Activated T-cell treated with anti-CD3 and anti-CD28 coated beads, Interleukin-2, amount 50 U/mL, for 1 hour (primary cell): ENCODE measurements around the gene TBX1.
"Not testable (repeated sequence)": the region's sequence is repeated elsewhere in the genome, so short reads cannot be mapped to it uniquely, and the experiment has no call there.

Source experiments
- DNase-seq: peaks from one replicate; pipeline ENCODE4 v3.0.0-alpha.2; 2020

Gene TBX1

DNA sequence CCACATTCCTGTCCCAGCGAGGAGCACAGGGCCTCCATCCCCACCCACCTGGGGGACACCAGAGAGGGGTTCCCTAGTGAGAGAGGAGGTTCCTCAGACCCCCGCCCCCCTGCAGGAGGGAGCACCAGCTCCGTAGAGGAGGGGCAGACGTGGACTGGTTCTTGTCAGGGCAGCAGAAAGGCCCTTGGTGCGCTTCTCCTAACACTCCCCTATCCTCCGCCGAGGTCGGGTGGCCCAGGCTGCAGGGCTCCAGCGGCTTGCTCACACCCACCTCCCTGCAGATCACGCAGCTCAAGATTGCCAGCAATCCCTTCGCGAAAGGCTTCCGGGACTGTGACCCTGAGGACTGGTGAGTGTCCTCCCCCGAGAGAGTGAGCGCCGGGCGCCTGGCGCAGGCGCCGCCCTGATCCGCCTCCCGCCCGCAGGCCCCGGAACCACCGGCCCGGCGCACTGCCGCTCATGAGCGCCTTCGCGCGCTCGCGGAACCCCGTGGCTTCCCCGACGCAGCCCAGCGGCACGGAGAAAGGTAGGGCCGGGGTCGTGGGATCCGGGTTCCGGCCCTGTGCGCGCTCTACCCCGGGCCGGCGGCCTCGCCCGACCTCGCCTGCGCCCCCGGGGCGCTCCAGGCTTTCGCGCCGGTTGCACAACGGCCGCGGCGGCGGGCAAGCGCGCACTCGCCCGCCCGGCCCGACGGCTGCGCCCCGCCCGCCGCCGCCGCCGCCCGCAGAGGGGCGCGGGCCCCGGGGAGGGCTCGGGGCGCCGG is 5.1 kb downstream of the TBX1 start:
- DNase-seq: peak; percentile 44

DNA sequence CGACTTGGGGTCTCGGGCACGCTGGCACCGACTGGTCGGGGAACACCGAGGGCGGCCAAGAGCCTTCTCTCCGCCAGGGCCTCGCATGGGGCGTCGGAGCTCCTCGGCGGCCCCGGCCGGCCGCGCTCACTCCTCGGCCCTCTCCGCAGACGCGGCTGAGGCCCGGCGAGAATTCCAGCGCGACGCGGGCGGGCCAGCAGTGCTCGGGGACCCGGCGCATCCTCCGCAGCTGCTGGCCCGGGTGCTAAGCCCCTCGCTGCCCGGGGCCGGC is 5.6 kb downstream of the TBX1 start:
- DNase-seq: peak; percentile 33

DNA sequence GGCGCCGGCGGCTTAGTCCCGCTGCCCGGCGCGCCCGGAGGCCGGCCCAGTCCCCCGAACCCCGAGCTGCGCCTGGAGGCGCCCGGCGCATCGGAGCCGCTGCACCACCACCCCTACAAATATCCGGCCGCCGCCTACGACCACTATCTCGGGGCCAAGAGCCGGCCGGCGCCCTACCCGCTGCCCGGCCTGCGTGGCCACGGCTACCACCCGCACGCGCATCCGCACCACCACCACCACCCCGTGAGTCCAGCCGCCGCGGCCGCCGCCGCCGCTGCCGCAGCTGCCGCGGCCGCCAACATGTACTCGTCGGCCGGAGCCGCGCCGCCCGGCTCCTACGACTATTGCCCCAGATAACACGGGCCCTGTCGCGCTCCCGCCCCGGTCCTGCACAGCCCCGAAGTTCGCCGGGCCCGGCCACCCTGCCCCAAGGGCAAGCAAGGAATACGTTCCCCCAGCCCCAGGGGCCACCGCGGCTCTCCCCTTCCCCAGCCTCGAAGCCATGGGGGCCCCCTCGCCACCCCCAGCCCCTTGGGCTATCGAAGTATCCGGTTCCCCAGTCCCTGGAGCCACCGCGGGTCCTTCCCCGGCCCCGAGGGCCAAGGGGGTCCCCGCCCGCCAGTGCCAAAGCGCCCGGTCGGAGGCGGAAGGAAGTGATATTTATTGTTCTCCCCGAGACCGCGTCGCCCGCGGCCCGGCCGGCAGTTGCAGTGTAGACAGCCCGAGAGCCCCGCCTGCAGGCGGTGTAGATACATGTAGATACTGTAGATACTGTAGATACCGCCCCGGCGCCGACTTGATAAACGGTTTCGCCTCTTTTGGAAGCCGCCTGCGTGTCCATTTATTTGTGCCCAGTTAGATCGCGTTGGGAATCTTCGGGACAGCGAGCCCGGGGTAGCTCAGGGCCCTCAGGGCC is 6.2 kb downstream of the TBX1 start:
- DNase-seq: peak; percentile 59

DNA sequence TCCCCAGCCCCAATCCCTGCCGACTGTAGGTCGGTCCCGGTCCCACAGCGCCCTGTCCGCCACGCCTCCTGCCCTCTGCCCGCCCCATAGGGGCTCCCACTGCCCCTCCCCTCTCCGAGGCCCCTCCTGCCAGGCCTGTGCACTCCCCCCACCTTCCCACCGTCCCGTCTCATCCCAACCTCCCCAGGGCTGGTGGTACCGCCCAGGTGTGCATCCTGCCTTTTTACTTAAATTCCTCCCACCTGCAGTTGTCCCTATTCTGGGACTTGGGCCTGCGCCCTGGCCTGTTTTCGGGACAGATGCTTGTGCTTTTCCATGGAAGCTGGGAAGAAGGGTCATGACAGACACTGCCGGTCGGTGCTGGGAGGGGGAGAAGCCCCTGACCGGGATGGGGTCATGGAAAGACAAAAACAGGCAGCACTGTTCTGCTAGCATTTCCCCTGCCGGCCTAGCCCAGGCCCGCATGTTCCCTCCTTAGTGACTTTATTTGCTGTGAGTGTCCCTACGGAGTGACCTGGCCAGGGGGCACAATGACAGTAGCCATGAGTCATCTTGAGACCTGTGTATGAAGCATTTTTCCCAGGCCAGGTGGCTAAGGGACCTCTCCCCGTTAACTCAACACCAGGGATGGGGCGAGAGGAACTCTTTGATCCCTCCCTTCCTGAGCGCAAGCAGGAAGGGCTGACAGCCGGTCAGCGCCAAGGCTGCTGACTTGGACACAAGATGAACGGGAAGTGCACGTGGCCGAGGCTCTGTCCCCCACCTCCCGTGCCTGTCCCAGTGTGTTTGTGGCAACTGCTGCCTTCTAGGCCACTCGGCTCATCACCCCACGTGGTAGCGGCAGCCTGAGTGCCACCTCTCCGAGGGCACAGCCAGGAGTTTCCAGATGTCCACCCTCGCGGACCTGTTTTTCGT is 7.1 kb downstream of the TBX1 start:
- DNase-seq: no peak

DNA sequence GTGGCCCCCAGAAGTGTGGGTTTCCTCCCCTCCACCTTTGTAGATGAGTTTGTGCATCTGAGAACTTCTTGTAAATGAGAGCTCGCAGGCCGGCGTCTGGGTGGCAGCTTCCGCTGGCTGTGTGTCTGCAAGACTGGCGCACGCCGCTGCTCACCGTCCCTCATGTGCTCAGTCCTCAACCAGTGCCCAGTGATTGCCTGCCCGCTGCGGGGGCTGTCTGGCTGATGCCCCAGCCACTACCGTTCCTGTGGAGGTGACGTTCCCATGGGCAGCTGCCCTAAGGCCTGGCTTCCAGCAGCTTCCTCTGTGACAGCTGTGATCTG is 8.8 kb downstream of the TBX1 start:
- DNase-seq: no peak

DNA sequence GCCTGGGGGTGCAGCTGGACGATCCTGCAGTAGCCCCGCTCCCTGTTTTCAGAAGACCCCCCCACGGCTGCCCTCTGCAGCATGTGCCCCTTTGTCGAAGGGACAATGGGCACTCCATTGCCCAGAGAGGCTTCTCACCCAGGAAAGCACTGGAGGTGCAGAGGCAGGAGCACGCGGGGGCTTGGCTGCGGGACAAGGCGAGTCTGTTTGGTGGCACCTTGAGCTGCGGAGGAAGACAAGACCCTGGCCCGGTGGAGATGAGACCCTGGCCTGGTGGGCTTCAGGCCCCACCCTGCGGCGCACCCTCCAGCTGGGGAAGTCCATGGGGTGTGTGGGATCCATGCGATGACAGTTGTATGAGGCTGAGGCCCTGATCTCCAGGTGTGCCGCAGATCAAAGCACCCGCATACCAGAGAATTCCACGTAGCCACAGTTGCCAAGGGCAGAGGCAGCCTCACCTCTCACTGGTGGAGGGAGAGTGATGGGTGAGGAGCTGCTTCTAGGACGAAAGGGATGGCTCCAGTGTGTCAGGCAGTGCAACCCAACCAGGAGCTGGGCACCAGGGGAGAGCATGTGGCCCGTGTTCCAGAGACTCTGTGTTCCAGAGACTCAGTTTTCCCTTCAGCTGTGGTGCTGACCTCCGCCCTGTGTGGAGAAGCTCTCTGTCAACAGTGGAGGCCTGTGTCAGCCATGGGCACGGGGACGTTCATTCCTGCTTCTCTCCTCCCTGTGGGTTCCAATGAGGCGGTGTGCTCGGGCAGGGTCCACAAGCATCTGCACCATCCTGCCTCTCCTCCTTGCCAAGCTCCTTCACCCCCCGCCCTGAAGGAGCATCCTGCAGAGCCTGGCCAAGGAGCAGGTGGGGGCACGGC is 10.0 kb downstream of the TBX1 start:
- DNase-seq: no peak

DNA sequence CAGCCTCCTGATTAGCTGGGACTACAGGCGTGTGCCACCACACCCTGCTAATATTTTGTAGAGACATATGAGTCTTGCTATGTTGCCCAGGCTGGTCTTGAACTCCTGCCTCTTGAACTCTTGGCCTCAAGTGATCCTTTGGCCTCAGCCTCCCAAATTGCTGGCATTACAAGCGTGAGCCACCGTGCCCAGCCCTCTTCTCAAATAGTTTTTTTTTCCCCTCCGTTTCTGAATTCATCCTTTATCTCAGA is 11.8 kb downstream of the TBX1 start:
- no peak for DNase-seq

DNA sequence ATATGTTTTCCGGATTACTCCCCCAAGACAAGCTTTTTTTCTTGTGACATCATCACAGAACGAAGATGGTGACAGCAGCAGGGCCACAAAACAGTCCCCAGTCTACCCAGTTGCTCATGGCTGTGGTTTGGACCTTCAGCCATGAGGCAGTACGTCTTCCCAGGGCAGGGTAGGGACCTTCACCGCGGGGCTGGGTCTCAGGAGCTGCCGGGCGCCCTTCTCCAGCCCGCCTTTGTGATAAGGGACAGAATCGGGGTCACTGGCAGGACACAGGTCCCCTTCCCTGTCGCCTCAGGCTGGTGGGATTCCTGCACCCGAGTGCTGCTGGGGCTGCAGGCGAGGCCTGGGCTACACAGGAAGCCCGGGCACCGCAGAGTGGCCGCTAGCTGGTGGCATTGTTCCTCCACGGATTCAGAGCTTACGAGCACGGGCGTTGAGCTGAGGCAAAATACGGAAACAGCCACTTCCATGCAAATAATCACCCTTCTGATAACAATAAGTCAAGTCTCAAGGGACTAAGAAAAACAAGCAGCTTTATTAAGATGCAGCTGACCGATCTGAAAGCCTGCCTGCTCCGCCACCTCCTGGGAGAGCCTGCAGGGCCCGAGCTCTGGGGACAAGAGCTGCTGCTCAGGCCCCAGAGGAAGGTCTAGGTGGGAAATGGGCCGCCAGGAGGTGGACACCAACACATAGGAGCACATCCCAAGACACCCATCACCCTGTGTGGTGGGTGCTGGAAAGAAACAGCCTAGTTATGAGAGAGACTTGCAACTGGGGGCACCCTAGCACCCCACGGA is 12.3 kb downstream of the TBX1 start:
- no peak for DNase-seq

DNA sequence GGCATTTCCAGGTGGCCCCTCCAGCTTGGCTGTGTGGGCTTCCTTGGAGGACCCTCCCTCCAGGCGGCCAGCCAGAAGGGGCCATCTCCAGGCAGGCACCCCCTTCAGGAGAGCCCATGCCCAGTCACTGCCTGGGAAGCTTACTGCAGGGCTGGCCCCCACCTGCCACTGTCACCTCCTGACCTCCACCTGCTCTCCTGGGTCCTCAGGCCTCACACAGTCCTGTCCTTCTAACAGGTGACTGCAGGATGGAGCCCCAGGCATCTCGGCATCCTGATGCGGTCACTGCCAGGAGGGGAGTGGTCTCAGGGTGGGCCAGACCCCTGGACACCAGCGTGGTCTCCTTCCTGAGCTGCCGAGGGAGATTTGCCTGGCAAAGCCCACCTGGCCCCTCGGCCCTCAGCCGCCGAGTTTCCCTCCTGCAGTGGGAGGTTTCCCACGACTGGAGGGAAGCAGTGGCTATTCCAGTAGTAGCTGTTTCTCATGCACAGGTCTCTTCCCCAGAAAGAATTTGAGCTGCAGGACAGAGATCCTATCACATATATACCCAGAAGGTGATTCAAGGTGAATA is 13.0 kb downstream of the TBX1 start:
- DNase-seq: no peak

DNA sequence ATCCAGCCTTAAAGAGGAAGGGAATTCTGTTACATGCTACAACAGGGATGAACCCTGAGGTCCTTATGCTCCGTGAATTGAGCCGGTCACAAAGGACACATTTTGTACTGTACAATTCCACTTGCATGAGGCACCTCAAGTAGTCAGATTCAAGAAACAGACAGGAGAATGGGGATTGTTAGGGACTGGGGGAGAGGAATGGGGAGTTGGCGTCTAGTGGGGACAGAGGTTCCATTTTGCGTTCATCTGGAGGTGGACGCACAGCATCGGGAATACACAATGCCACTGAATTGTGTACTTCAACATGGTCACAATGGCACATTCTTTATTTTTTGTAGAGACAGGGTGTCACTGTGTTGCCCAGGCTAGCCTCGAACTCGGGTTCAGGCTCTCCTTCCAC is 14.1 kb downstream of the TBX1 start:
- no peak for DNase-seq

DNA sequence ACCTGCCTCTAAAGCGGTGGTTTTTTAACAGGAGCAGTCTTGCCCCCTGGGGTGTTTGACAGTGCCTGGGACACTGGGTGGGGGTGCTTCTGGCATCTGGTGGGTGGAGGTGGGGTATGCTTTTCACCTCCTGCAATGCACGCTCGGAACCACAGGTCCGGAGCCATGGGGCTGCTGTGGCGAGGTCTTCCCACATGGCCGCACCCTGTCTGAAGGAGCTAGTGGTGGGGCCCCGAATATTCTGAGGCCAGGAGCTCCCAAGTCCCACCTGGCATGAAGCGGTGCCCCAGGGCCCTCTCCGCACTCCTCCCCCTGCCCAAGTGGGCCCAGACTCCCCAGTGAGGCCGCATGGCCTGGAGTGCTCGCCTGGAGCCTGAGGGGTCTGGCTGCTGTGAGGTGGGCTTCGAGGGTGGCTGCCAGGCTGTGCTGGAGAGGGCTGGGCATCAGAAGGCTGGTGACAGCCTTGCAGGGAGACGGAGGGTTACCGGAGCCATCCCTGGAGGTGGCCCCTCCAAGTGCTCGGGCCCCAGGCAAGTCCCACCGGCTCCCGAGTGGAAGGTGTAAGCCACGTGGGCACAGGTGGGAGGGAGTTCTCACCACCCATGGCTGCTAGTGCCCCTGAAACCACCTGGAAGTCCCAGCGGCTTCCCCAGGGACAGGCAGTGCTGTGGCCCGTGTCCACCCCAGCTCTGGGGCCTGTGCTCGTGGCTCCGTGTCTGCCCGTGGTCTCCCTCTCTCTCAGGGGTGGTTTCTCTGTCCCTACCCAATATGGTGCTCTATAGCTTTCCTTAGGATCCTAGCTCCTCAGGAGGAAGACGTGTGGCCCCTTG is 15.1 kb downstream of the TBX1 start:
- DNase-seq: no peak

DNA sequence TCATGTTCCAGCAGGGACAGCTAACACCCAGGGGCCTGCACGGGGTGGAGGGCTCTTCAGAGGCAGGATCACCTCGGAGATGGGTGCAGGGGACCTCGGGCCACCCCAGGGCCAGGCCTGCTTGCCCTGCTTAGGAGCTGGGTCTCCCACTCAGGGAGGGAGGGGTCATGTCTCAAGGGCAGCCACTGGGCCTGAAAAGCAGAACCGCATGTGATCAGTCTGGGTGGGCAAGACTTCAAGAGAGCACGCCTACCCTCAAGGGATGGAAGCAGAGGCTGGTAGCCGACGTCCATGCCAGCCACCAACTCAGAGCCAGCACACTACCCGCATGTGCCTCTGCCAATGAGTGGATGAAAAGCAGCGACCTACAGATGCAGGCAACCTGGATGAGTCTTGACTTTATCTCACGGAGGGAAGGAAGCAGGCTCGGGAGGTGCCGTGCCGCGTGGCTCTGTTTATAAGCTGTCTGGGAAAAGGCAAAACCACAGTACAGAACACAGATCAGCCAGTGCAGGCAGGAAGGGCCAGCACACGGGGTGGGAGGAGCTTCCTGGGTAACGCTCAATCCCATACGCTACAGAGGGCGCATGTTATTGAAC is 16.0 kb downstream of the TBX1 start:
- DNase-seq: no peak

DNA sequence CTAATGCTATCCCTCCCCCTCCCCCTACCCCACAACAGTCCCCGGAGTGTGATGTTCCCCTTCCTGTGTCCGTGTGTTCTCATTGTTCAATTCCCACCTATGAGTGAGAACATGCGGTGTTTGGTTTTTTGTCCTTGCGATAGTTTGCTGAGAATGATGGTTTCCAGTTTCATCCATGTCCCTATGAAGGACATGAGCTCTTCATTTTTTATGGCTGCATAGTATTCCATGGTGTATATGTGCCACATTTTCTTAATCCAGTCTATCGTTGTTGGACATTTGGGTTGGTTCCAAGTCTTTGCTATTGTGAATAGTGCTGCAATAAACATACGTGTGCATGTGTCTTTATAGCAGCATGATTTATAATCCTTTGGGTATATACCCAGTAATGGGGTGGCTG is 16.6 kb downstream of the TBX1 start:
- DNase-seq: not testable (repeated sequence)

DNA sequence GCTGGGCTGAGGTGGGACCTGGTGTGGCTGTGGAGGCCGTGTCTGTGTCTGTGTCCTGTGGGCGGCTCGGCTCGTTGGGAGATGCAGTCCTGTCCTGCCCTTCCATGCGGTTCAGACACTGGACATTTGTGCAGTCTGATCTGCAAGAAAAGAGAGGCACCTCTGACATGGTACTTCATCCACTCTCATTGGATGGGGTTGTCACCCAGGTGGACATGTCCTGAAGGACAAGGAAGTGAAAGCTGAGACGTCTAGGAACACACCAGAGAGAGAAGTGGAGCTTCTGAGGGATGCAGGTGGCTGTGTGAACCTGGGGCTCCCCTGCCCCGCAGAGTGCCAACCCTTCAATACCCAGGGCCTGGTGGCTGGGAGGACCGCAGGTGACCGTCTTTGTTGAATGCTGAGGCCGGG is 18.4 kb downstream of the TBX1 start:
- DNase-seq: no peak

DNA sequence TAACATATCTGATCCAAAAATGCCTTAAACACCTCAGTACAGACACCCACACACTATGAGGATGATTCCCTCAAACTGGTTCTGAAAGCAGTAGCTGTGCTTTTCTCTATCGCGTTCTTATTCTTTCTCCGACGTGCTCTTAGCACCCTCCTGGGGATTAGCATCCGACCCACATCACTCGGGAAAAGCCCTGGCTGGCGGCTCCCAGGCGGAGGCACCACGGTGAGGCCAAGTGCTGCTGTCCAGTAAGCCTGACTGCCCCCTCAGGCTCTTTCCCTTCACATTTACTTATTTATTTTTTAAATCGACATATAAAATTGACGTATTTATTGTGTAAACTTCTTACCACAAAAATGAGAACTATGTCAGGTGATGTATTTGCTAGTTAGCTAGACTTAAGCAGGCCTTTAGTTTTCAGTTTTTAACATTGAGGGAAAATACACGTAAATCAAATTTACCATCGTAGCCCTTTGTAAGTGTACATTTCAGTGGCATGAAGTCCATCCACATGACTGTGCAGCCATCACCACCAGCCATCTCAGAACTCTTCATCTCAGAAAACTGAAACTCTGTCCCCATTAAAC is 19.2 kb downstream of the TBX1 start:
- DNase-seq: no peak

DNA sequence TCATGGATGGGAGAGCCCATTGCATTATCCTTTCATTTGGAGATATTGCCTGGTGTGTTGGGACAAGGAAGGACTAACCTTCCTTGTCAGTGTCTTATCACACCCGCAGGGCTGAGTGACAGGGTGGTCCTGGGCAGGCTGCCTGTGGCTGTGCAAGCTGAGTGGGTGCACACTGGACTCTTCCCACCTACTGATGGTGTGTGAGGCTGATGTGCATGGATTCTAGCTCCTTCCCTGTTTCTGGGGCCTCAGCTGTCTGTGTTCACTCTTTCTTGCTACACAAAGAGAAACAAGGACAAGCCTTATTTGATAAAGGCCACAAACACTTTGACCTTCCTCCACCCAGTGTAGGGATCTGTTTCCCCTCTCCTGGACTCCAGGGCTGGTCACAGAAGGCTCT is 22.0 kb downstream of the TBX1 start:
- no peak for DNase-seq

DNA sequence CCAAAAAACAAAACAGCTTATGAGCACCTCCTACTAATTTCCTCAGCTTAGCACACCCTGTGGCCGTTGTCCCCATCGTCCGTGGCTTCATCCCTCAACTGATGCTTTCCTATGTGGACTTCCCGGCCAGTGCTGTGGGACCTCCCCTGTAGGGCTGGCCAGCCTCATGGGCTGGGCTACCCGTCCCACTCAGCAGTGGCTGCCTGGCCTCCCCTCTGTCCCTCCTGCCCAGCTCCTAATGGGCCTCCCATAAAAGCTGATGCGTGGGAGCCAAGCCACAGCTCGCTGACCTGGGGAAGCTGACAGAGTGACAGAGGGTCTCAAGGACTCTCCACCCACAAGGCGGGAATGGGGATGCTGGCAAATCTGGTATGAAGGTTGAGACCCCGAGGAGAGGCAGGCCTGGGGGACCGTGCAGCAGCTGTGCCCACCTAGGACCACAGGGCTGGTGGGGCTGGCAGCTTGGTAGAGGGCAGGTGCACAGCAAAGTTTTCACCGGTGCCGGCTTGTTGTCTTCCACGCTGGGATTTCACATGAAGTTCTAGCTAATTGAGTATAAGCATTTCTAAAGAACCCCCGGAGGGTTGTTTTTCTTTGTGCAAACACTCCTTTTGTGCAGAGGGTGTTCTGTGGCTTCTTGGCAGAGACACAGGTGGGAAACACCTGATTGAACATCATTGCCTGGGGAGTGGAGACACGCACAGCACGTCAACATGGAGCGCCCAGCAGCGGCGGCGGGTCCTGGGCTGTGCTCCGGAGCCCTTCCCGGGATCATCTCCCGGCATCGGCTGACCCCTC is 23.2 kb downstream of the TBX1 start:
- no peak for DNase-seq

DNA sequence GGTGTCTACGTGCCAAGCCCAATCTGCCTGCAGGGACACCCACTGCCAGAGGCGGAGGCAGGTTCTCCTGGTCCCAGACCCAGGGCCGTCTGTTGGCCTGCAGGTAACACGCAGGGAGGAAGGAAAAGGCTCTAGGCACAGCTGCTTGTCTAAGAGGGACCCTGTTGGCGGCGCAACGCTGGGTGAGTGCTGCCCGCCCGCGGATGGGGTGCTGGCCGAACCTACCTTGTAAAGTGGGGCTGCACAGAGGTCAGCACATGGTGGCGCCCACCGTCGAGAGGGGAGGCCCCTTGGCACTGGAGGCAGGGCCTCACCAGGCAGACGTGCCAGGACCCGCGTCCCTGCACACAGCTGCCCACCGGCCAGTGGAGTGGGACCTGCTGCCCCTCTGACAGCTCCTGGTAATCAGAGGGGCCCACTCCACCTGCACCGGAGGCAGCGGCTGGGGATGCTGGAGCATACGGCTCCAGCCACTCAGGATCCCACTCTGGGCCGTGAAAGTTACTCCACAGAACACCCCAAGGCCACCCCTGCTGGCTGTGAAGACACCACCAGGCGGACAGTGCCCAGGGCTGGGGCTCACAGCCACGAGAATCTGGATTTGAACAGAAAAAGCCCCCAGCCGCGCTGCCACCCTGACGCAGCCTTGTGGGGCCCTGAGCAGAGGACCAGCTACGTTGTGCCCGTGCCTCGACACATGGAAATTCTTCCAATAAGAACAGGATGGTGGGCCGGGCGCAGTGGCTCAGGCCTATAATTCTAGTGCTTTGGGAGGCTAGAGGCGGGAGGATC is 24.0 kb downstream of the TBX1 start:
- no peak for DNase-seq
